Measurements from ENCODE around the gene ARID4A.
"Not testable (repeated sequence)": the region's sequence is repeated elsewhere in the genome, so short reads cannot be mapped to it uniquely, and the experiment has no call there.

The ARID4A gene

GRCh38 chr14:58298477-58299400 lies at the start of gene ARID4A:
ARID4A (plus strand) TSS chr14:58298555; CDS start chr14:58299855, 1,300 bp downstream.
- no peak for DNase-seq

DNA sequence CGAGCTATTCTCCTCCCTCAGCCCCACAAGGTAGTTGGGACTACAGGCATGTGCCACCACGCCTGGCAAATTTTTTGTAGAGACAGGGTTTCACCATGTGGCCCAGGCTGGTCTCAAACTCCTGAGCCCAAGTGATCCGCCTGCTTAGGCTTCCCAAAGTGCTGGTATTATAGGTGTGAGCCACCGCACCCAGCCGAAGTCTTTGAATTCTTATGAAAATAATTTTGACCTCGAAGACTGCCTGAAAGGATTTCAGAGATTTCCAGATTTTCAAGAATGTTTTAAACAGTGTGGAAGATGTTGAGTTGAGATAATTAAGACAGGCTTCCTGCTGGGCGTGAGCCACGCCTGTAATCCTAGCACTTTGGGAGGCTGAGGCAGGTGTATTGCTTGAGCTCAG lies 48.7 kb upstream of the ARID4A start:
- no peak for DNase-seq

DNA sequence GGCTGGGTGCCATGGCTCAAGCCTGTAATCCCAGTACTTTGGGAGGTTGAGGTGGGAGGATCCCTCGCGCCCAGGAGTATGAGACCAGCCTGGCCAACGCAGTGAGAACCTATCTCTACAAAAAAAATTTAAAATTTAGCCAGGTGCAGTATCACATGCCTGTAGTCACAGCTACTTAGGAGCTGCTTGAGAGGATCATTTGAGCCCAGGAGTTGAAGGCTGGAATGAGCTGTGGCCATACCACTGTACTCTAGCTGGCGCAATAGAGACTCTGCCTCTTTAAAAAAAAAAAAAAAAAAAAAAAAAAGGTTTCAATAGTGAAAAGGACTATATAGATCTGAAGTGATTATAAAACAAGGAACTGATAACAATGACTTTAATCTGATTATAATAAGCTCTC lies 40.2 kb upstream of the ARID4A start:
- no peak for DNase-seq

- DNase-seq, result not testable (repeated sequence)
Measured at GRCh38 chr14:58262005-58262404, 36.4 kb upstream of the ARID4A start.

- DNase-seq, result no peak
Measured at GRCh38 chr14:58265401-58265800, 33.0 kb upstream of the ARID4A start.

GRCh38 chr14:58270628-58271027 lies 27.7 kb upstream of the ARID4A start:
- DNase-seq, result no peak

DNA sequence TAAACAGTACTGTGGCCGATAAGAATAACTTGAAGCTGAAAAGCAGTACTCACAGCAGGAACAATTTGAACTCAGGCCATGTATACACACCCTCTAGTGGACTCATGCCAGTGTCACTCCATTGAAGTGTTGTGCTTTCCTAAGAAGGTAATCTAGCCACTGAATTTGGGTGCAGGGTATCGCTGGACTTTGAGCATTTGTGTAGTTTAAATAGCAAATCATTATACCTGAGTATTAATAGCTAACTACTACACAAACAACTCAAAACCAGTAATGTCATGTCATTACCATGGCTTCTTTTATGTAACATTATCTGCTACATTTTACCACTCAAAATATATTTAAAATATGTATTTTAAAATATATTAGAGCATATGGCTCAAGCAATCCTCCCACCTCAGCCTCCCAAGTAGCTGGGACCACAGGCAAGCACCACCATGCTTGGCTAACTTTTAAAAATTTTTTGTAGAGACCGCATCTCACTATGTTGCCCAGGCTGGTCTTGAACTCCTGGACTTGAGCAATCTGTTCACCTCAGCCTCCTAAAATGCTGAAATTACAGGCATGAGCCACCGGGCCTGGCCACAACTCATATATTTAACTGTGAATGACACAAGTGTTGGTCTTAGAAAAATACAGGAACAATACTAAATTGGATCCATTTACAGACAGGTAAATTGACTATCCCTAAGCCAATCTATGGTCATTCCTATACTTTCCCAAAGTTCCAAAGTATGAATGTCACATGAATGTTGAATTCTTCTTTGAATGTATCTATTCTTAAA lies 25.6 kb upstream of the ARID4A start:
- DNase-seq, result no peak

- no peak for DNase-seq
Measured at GRCh38 chr14:58274881-58275280, 23.5 kb upstream of the ARID4A start.

- no peak for DNase-seq
Measured at GRCh38 chr14:58275527-58276190, 22.7 kb upstream of the ARID4A start.

GRCh38 chr14:58276208-58276607 lies 22.1 kb upstream of the ARID4A start:
- no peak for DNase-seq

- no peak for DNase-seq
Measured at GRCh38 chr14:58278177-58278576, 20.2 kb upstream of the ARID4A start.

GRCh38 chr14:58280954-58281787 lies 17.2 kb upstream of the ARID4A start:
- no peak for DNase-seq

DNA sequence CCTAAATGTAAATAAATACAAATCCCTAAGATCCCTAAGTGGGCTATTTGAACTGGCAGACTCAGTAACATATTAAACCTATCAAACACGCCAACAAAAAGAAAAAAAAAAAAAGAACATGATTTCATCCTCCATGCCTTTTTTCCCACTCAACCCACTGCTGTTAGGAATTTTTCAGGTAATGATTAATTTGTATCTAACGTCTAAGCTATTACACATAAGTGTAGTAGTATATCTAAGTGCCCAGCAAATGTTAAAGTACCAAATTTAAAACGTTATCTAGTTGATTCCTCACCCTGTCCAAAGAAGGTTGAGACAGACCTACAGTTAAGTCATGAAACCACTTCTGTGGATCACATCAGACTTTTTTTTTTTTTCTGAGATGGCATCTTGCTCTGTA lies 16.4 kb upstream of the ARID4A start:
- DNase-seq, result no peak

- DNase-seq, result no peak
Measured at GRCh38 chr14:58282925-58283593, 15.3 kb upstream of the ARID4A start.

DNA sequence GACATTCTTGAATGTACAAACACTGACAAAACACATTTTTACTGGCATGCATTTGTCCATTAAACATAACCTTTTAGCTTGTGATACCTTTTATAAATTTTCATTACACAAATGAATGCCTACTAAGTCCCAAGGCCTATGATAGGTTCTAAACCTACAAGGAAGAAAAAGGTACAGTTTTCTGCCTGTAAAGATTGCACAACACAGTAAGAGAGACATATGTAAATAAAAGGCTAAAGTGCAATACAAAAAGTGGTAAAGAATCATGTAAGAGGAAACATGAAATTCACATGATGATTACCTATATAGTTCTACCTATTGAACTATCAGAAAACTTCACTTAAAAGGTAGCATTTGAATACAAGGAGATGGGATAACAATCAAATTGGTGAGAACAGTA lies 14.6 kb upstream of the ARID4A start:
- DNase-seq, result no peak

GRCh38 chr14:58285132-58285531 lies 13.2 kb upstream of the ARID4A start:
- DNase-seq, result no peak

DNA sequence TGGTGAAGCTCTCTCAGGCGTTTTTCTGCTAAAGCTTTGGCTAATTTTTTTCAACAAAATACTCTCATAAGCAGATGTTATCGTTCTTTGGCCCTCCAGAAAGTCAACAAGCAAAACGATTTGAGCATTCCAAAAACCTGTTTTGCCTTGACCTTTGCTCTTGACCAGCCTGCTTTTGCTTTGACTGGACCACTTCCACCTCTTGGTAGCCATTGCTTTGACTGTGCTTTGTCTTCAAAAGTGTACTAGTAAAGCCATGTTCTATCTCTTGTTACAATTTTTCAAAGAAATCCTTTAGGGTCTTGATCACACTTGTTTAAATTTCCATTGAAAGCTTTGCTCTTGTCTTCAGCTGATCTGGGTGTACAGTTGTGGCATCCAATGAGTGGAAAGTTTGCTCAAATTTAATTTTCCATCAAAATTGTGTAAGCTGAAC lies 10.7 kb upstream of the ARID4A start:
- no peak for DNase-seq

- no peak for DNase-seq
Measured at GRCh38 chr14:58288106-58288792, 10.1 kb upstream of the ARID4A start.

DNA sequence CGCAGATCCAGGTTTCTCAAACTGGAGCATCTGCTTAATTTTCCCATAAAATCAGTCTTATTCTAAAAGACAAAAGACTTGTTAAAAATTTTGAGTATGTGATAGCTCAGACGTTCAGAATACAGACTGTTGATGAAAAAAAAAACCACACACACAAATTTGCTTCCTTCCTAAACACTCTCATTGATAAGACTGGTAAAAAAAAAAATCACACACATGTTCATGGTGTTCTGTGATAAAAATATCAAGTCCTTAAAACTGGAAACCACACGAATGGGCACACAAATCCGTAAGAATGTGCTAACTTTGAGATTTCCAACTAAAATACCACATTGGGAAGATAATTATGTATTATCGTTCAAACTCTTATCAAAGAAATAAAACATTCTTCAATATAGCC lies 6.7 kb upstream of the ARID4A start:
- DNase-seq, result no peak

GRCh38 chr14:58292187-58292586 lies 6.2 kb upstream of the ARID4A start:
- DNase-seq, result no peak

DNA sequence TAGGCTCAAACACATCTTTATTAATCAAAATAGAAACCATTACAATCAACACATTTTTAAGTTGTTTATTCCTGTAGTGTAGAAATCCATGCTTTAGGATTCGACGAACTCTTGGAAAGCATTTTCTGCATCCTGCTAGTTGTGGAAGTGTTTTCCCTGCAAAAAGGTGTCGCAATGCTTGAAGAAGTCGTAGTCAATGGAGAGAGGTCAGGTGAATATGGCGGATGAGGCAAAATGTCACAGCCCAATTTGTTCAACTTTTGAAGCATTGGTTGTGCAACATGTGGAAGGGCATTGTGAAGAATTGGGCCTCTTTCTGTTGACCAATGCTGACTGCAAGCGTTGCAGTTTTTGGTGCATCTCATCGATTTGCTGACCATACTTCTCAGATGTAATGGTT lies 4.2 kb upstream of the ARID4A start:
- no peak for DNase-seq

Data from NCI-H748 treated with DMSO at 0.1 percent for 48 hours (cell line).